K562 (cell line): Measurements from ENCODE around the gene RUNDC3A. TPM values are rescaled to one million over a fixed set of nuclear protein-coding genes. Genes with fewer than 3 reads are reported as not detected.
A peak's percentile ranks its signal among the peaks of the same experiment; 100 is the strongest.

Source experiments
- DLX4 ChIP-seq: fragments of 250-450 bp; sonication (Bioruptor Pico); IDR thresholded peaks from 2 replicates; pipeline ENCODE4 v1.6.1; 2021; ENCODE audit warnings: mild to moderate bottlenecking
- EWSR1 ChIP-seq: fragments of 450-650 bp; IDR thresholded peaks from 2 replicates; pipeline ENCODE4 v1.6.1; 2018; ENCODE audit warnings: borderline replicate concordance, mild to moderate bottlenecking, low read depth, moderate library complexity; ENCODE audit not compliant: partially characterized antibody
- GTF2B ChIP-seq: IDR thresholded peaks from 2 replicates; pipeline ENCODE4 v1.6.1; 2011; ENCODE audit not compliant: insufficient read length; ENCODE audit errors: extremely low read depth
- MAFG ChIP-seq: fragments of 450-650 bp; conservative IDR thresholded peaks from 2 replicates; pipeline ENCODE4 v1.6.1; 2016; ENCODE audit warnings: missing genetic modification characterization, missing compliant biosample characterization
- RBBP5 ChIP-seq: fragments of 200-600 bp; sonication (generic); IDR thresholded peaks from 2 replicates; pipeline ENCODE4 v1.6.1; 2012; ENCODE audit warnings: borderline replicate concordance, mild to moderate bottlenecking, low read length, control low read depth, inconsistent platforms; ENCODE audit not compliant: insufficient read depth, poor library complexity, severe bottlenecking
- ZBTB26 ChIP-seq: fragments of 450-650 bp; formaldehyde crosslinking; IDR thresholded peaks from 2 replicates; pipeline ENCODE4 v1.4.0; 2022; ENCODE audit warnings: missing genetic modification characterization
- ZNF398 ChIP-seq: fragments of 250-450 bp; sonication (Bioruptor Pico); IDR thresholded peaks from 2 replicates; pipeline ENCODE4 v1.8.0; 2021; ENCODE audit warnings: moderate library complexity, mild to moderate bottlenecking, inconsistent platforms
- polyA plus RNA-seq, 8 experiments: library from polyadenylated mRNA; depleted of rRNA in 4 of 8; stranded (reverse) in 5 of 8; unstranded in 3 of 8; fragments of >200 nt; fragmentation: Nextera tagmentation in 2 of 8; fragmentation: Illumina TruSeq in 1 of 8; extraction: Ambion mirVana in 2 of 8; extraction: Trizol in 1 of 8; gene quantifications; 2 replicates each; pipeline versions ENCODE4 v1.2.1 to v1.2.3, GENCODE V29; 2011 to 2014; ENCODE audit warnings: inconsistent platforms in 1 of 8, missing spikeins in 1 of 8
- total RNA-seq, 7 experiments: library from RNA; depleted of rRNA in 6 of 7; stranded (reverse); fragments of >200 nt in 6 of 7; fragmentation: Illumina TruSeq in 2 of 7; extraction: Trizol in 2 of 7; gene quantifications; 2 replicates each; pipeline versions ENCODE4 v1.2.1 to v1.2.3, GENCODE V29; 2011 to 2021; ENCODE audit warnings: low replicate concordance in 1 of 7
- TF ChIP-seq, protein P1 (sequence below), 2 experiments: fragments of 450-650 bp; formaldehyde crosslinking in 1 of 2; IDR thresholded peaks; 2 replicates each; pipeline versions ENCODE4 v1.4.0 to v1.6.1; 2014 to 2020; ENCODE audit warnings: mild to moderate bottlenecking in 2 of 2, borderline replicate concordance in 1 of 2, low read depth in 1 of 2
- TF ChIP-seq, protein P2 (sequence below): fragments of 450-650 bp; IDR thresholded peaks from 2 replicates; pipeline ENCODE4 v1.6.1; 2018; ENCODE audit not compliant: partially characterized antibody

The RUNDC3A gene
- total and polyA plus RNA-seq, 9 of the 15 experiments (the other 6 are each of a cell fraction or from before 2014, with no cell fraction given), result not detected

- TF ChIP-seq, protein P1, sequence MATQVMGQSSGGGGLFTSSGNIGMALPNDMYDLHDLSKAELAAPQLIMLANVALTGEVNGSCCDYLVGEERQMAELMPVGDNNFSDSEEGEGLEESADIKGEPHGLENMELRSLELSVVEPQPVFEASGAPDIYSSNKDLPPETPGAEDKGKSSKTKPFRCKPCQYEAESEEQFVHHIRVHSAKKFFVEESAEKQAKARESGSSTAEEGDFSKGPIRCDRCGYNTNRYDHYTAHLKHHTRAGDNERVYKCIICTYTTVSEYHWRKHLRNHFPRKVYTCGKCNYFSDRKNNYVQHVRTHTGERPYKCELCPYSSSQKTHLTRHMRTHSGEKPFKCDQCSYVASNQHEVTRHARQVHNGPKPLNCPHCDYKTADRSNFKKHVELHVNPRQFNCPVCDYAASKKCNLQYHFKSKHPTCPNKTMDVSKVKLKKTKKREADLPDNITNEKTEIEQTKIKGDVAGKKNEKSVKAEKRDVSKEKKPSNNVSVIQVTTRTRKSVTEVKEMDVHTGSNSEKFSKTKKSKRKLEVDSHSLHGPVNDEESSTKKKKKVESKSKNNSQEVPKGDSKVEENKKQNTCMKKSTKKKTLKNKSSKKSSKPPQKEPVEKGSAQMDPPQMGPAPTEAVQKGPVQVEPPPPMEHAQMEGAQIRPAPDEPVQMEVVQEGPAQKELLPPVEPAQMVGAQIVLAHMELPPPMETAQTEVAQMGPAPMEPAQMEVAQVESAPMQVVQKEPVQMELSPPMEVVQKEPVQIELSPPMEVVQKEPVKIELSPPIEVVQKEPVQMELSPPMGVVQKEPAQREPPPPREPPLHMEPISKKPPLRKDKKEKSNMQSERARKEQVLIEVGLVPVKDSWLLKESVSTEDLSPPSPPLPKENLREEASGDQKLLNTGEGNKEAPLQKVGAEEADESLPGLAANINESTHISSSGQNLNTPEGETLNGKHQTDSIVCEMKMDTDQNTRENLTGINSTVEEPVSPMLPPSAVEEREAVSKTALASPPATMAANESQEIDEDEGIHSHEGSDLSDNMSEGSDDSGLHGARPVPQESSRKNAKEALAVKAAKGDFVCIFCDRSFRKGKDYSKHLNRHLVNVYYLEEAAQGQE (IDR thresholded peaks at IDR 0.05; ENCODE audit: borderline replicate concordance), result peak; percentile 87
- TF ChIP-seq, protein P1 (CRISPR knock-in tag; IDR thresholded peaks at IDR 0.05; ENCODE audit: low read depth), result no peak
- peak; percentile 40 for TF ChIP-seq RBBP5
- TF ChIP-seq, protein P2, sequence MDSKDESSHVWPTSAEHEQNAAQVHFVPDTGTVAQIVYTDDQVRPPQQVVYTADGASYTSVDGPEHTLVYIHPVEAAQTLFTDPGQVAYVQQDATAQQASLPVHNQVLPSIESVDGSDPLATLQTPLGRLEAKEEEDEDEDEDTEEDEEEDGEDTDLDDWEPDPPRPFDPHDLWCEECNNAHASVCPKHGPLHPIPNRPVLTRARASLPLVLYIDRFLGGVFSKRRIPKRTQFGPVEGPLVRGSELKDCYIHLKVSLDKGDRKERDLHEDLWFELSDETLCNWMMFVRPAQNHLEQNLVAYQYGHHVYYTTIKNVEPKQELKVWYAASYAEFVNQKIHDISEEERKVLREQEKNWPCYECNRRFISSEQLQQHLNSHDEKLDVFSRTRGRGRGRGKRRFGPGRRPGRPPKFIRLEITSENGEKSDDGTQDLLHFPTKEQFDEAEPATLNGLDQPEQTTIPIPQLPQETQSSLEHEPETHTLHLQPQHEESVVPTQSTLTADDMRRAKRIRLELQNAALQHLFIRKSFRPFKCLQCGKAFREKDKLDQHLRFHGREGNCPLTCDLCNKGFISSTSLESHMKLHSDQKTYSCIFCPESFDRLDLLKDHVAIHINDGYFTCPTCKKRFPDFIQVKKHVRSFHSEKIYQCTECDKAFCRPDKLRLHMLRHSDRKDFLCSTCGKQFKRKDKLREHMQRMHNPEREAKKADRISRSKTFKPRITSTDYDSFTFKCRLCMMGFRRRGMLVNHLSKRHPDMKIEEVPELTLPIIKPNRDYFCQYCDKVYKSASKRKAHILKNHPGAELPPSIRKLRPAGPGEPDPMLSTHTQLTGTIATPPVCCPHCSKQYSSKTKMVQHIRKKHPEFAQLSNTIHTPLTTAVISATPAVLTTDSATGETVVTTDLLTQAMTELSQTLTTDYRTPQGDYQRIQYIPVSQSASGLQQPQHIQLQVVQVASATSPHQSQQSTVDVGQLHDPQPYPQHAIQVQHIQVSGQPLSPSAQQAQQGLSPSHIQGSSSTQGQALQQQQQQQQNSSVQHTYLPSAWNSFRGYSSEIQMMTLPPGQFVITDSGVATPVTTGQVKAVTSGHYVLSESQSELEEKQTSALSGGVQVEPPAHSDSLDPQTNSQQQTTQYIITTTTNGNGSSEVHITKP, result no peak
- TF ChIP-seq GTF2B, result no peak
- no peak for TF ChIP-seq ZNF398 (CRISPR knock-in tag)
- no peak for TF ChIP-seq MAFG (tag)
- TF ChIP-seq EWSR1, result no peak
- TF ChIP-seq ZBTB26 (CRISPR knock-in tag), result no peak
- no peak for TF ChIP-seq DLX4
These were observed 36.6 kb downstream of the RUNDC3A start, which contains the start of gene GRN (continued) for GRCh38 chr17:44344939-44345453.
